Cardiac muscle cell (in vitro differentiated cells and primary cell): ENCODE measurements around the gene TGFBR2. TPM values are rescaled to one million over a fixed set of nuclear protein-coding genes. Genes with fewer than 3 reads are reported as not detected.

Experiments
- DNase-seq, 2 donors: peaks; one replicate each; pipeline versions ENCODE4 v3.0.0 to v3.0.0-alpha.2; 2010 to 2017; ENCODE audit warnings: low read depth in 1 of 2, low spot score in 1 of 2
- H3K27ac ChIP-seq: fragments of 200-600 bp; sonication (generic); 2 replicates; pipeline ENCODE4 v1.5.1; 2016
- H3K27me3 ChIP-seq: fragments of 200-600 bp; sonication (generic); 2 replicates; pipeline ENCODE4 v1.6.0; 2016; ENCODE audit warnings: control low read depth
- H3K36me3 ChIP-seq: fragments of 200-600 bp; sonication (generic); 2 replicates; pipeline ENCODE4 v1.5.1; 2016; ENCODE audit warnings: control low read depth
- H3K4me1 ChIP-seq: fragments of 200-600 bp; sonication (generic); 2 replicates; pipeline ENCODE4 v1.8.1; 2017; ENCODE audit warnings: low read depth, mild to moderate bottlenecking, mixed run types
- H3K4me3 ChIP-seq: fragments of 200-600 bp; sonication (generic); 2 replicates; pipeline ENCODE4 v1.5.1; 2016; ENCODE audit warnings: mild to moderate bottlenecking
- H3K9me3 ChIP-seq: fragments of 200-600 bp; sonication (generic); 2 replicates; pipeline ENCODE4 v1.5.1; 2017; ENCODE audit warnings: low read depth, mild to moderate bottlenecking, control low read depth
- CTCF ChIP-seq: IDR thresholded peaks from 2 replicates; pipeline ENCODE4 v1.5.1; 2012; ENCODE audit warnings: low read depth, mild to moderate bottlenecking, low read length
- polyA plus RNA-seq: library from polyadenylated mRNA; unstranded; fragments of >200 nt; fragmentation: Nextera tagmentation; extraction: Ambion mirVana; gene quantifications from 2 replicates; pipeline ENCODE4 v1.2.1, GENCODE V29; 2016
- total RNA-seq: library from RNA; depleted of rRNA; stranded (reverse); fragments of >200 nt; gene quantifications from 2 replicates; pipeline ENCODE4 v1.2.3, GENCODE V29; 2016

TGFBR2 gene
- total and polyA plus RNA-seq, 2 experiments from 2014 or later = 7.0 to 11.2 TPM

GRCh38 chr3:30583973-30584372 lies 22.4 kb upstream of the TGFBR2 start:
- DNase-seq = no peak
- no peaks in the 10 kb centered on the region for H3K27me3 ChIP-seq
- H3K4me1 ChIP-seq = no peaks in the 10 kb centered on the region

GRCh38 chr3:30585654-30586053 lies 20.7 kb upstream of the TGFBR2 start:
- no peak for DNase-seq
- H3K27ac ChIP-seq = no peak overlapping the region
- no peaks in the 10 kb centered on the region for H3K9me3 ChIP-seq
- H3K4me3 ChIP-seq = no peak overlapping the region
- TF ChIP-seq CTCF = no peak
- H3K27me3 ChIP-seq = no peaks in the 10 kb centered on the region
- H3K4me1 ChIP-seq = no peaks in the 10 kb centered on the region
- H3K36me3 ChIP-seq = no peaks in the 10 kb centered on the region

More at GRCh38 chr3:30583973-30584372, 22.4 kb upstream of the TGFBR2 start:
- no peak overlapping the region for H3K4me3 ChIP-seq
- no peaks in the 10 kb centered on the region for H3K36me3 ChIP-seq
- H3K27ac ChIP-seq = no peak overlapping the region
- no peak for TF ChIP-seq CTCF
- no peaks in the 10 kb centered on the region for H3K9me3 ChIP-seq

- no peak for DNase-seq
- H3K27me3 ChIP-seq = no peaks in the 10 kb centered on the region
- no peak overlapping the region for H3K4me3 ChIP-seq
- H3K27ac ChIP-seq = no peak overlapping the region
- no peaks in the 10 kb centered on the region for H3K9me3 ChIP-seq
- H3K4me1 ChIP-seq = no peaks in the 10 kb centered on the region
- H3K36me3 ChIP-seq = no peaks in the 10 kb centered on the region
- TF ChIP-seq CTCF = no peak
Measured at GRCh38 chr3:30586096-30586805, 20.1 kb upstream of the TGFBR2 start.

- H3K9me3 ChIP-seq = no peaks in the 10 kb centered on the region
- H3K4me1 ChIP-seq = no peaks in the 10 kb centered on the region
- H3K27ac ChIP-seq = no peak overlapping the region
- DNase-seq = no peak
- no peaks in the 10 kb centered on the region for H3K27me3 ChIP-seq
- H3K36me3 ChIP-seq = no peaks in the 10 kb centered on the region
- no peak overlapping the region for H3K4me3 ChIP-seq
- no peak for TF ChIP-seq CTCF
Measured at GRCh38 chr3:30586806-30587486, 19.5 kb upstream of the TGFBR2 start.

- no peak for TF ChIP-seq CTCF
- no peak for DNase-seq
- no peak overlapping the region for H3K4me3 ChIP-seq
- H3K36me3 ChIP-seq = no peaks in the 10 kb centered on the region
- no peaks in the 10 kb centered on the region for H3K4me1 ChIP-seq
- no peaks in the 10 kb centered on the region for H3K9me3 ChIP-seq
- H3K27ac ChIP-seq = no peak overlapping the region
- no peaks in the 10 kb centered on the region for H3K27me3 ChIP-seq
Measured at GRCh38 chr3:30587904-30588303, 18.5 kb upstream of the TGFBR2 start.
